ENCODE results near the gene TPCN1. TPM values are rescaled to one million over a fixed set of nuclear protein-coding genes. Genes with fewer than 3 reads are reported as not detected.

Gene TPCN1
- total and polyA plus RNA-seq, 2 of the 8 experiments (the other 6 are each of a cell fraction or from before 2014, with no cell fraction given): 14.9 to 21.4 TPM

- FAIRE-seq: no peak
- no peak overlapping the region for H3K4me2 ChIP-seq (ENCODE audit: insufficient read depth in 1 of 2, low read depth in 2 of 2, low read length in 2 of 2)
- TF ChIP-seq POLR2A (IDR thresholded peaks at IDR 0.05; ENCODE audit: control extremely low read depth in 1 of 2, low read depth in 2 of 2, low read length in 2 of 2): no peak
- no peak for TF ChIP-seq POLR2AphosphoS5 (IDR thresholded peaks at IDR 0.05; ENCODE audit: low read depth, low read length)
Observed at GRCh38 chr12:113203852-113204760, 17.2 kb upstream of the TPCN1 start.

More at GRCh38 chr12:113203852-113204760, 17.2 kb upstream of the TPCN1 start:
- no peak overlapping the region for H2BK20ac ChIP-seq (ENCODE audit: low read length)
- H4K91ac ChIP-seq (replicated peaks; ENCODE audit: insufficient read length, low read length): no peak overlapping the region
- no peaks in the 10 kb centered on the region for H3K79me1 ChIP-seq (ENCODE audit: low read depth, low read length)
- H2BK120ac ChIP-seq (replicated peaks; ENCODE audit: low read depth, low read length): no peak overlapping the region
- H2AFZ ChIP-seq (ENCODE audit: low read length): no peak overlapping the region
- no peaks in the 10 kb centered on the region; a peak in 1 of 7 replicates for H3K4me1 ChIP-seq (replicated peaks in 1 of 4; ENCODE audit: control insufficient read depth in 3 of 4, insufficient read depth in 4 of 4, low read length in 3 of 4)
- H3K36me3 ChIP-seq (ENCODE audit: control insufficient read depth in 2 of 4, insufficient read depth in 4 of 4, low read length in 3 of 4): no peaks in the 10 kb centered on the region
- ChIA-PET CTCF (ENCODE audit: partially characterized antibody) (interaction anchor here (0.6 to 1.9 kb wide), 5 partner anchors 9 to 221 kb away, joined by 3 to 6 read pairs (median 3); partner anchors contain the start of gene TPCN1), POLR2A (ENCODE audit: partially characterized antibody) (interaction anchor here (0.6 to 6.8 kb wide), 7 partner anchors 9 to 197 kb away, joined by 3 to 31 read pairs (median 4); partner anchors contain the start of genes DDX54, RITA1 and TPCN1)
- H4K8ac ChIP-seq (ENCODE audit: extremely low read depth, insufficient read depth, low read length): no peak overlapping the region
- no peak overlapping the region for H3K18ac ChIP-seq (ENCODE audit: extremely low read depth, low read length)
- H3K79me2 ChIP-seq (ENCODE audit: control insufficient read depth in 1 of 2, insufficient read depth in 2 of 2, low read length in 2 of 2): no peaks in the 10 kb centered on the region
- no peak overlapping the region for H3K4me3 ChIP-seq (ENCODE audit: extremely low read depth in 1 of 4, insufficient read depth in 2 of 4, low read depth in 3 of 4, low read length in 4 of 4)
- H2BK15ac ChIP-seq (ENCODE audit: low read length): 0 out of 2 replicates have a peak overlapping the region, but pooled peaks have one; percentile 2
- no peak overlapping the region for H4K5ac ChIP-seq (ENCODE audit: insufficient read length, low read depth, low read length)
- H2BK5ac ChIP-seq (ENCODE audit: low read depth, low read length): no peak overlapping the region
- no peak overlapping the region for H3K56ac ChIP-seq (replicated peaks; ENCODE audit: insufficient read length, low read depth, low read length)
- H3K23me2 ChIP-seq (ENCODE audit: low read depth, low read length): no peaks in the 10 kb centered on the region
- no peaks in the 10 kb centered on the region for H3K27me3 ChIP-seq (replicated peaks in 1 of 4; ENCODE audit: control insufficient read depth in 3 of 4, extremely low read depth in 1 of 4, insufficient read depth in 3 of 4, low read length in 3 of 4)
- no peak overlapping the region for H3K9ac ChIP-seq (replicated peaks in 1 of 4; ENCODE audit: extremely low read depth in 1 of 4, low read depth in 3 of 4, low read length in 3 of 4)
- no peak overlapping the region for H3K4ac ChIP-seq (replicated peaks; ENCODE audit: insufficient read length, low read depth, low read length)
- H3K9me3 ChIP-seq (ENCODE audit: insufficient read depth in 2 of 2, low read depth in 1 of 2, low read length in 1 of 2): no peaks in the 10 kb centered on the region; a peak in 1 of 4 replicates
- WGBS, 2 experiments (ENCODE audit: extremely low coverage in 1 of 2, insufficient coverage in 1 of 2, insufficient read length in 1 of 2, insufficient replicate concordance in 2 of 2, low coverage in 1 of 2, low lambda C conversion rate in 2 of 2, missing lambda C conversion rate in 1 of 2): 92% methylated on average over 8 of the region's 8 CpGs; no CpG with 5 or more reads in 1 of the 2 experiments
- no peak overlapping the region for H3K14ac ChIP-seq (ENCODE audit: insufficient read length)
- 0 out of 2 replicates have a peak overlapping the region, but pooled peaks have one; percentile 27 for H2BK12ac ChIP-seq (ENCODE audit: low read depth, low read length)
- no peak overlapping the region for H3K23ac ChIP-seq (ENCODE audit: insufficient read length)
- no peak for DNase-seq (ENCODE audit: low read depth in 1 of 2, low spot score in 2 of 2)
- H3K27ac ChIP-seq (ENCODE audit: low read depth, low read length): no peak overlapping the region
- H2AK5ac ChIP-seq (ENCODE audit: low read depth, low read length): no peak overlapping the region
- H4K20me1 ChIP-seq (replicated peaks in 1 of 2; ENCODE audit: control insufficient read depth in 1 of 2, insufficient read depth in 2 of 2, low read length in 2 of 2): no peaks in the 10 kb centered on the region

Data from H1 (cell line).